GM12801 (cell line): ENCODE results near the gene DNAAF5.

Experiments used
- TF ChIP-seq, protein P1 (sequence below): IDR thresholded peaks from one replicate; pipeline ENCODE4 v1.5.1; 2011; ENCODE audit warnings: control low read depth; ENCODE audit not compliant: insufficient read length; ENCODE audit errors: extremely low read depth

DNAAF5 gene

DNA sequence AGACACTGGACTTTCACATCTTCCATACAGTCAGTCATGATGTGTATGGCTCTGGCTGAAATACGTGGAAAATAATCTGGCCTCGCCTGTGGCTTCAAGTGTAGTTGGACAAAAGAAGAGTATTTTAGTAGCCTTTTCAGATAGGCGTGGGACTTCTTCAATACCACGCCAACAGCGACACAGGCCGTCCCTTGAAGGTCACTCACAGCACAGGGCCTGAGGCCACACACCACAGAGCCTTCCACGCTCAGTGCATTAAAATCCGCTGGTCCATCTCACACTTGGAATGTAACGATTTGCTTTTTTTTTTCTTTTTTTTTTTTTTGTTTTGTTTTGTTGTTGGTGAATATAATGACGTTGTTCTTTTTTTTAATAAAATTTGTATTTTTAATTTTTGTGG is 54.0 kb downstream of the DNAAF5 start:
- TF ChIP-seq, protein P1, sequence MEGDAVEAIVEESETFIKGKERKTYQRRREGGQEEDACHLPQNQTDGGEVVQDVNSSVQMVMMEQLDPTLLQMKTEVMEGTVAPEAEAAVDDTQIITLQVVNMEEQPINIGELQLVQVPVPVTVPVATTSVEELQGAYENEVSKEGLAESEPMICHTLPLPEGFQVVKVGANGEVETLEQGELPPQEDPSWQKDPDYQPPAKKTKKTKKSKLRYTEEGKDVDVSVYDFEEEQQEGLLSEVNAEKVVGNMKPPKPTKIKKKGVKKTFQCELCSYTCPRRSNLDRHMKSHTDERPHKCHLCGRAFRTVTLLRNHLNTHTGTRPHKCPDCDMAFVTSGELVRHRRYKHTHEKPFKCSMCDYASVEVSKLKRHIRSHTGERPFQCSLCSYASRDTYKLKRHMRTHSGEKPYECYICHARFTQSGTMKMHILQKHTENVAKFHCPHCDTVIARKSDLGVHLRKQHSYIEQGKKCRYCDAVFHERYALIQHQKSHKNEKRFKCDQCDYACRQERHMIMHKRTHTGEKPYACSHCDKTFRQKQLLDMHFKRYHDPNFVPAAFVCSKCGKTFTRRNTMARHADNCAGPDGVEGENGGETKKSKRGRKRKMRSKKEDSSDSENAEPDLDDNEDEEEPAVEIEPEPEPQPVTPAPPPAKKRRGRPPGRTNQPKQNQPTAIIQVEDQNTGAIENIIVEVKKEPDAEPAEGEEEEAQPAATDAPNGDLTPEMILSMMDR = no peak

DNA sequence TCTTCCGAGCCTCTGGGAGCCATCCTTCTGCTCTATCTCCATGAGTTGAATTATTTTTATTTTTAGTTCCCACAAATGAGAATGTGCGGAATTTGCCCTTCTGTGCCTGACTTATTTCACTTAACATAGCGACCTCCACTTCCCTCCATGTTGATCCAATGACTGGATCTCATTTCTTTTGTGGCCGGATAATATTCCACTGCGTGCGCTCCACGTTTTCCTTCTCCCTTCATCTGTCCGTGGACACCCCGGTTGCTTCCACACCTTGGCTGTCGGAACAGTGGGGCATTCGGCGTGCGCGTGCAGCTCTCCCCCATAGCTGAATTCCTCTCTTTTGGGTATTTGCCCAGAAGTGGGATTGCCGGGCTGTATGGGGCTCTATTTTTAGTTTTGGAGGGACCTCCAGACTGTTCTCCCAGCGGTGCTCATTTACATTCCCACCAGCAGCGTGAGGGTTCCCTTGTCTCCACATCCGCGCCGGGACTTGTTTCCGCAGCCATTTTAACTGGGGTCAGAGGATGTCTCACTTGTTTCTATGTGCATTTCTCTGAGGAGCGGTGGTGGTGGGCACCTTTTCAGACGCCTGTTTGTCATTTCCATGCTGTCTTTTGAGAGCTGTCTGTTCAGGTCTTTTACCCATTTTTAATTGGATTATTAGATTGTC is 54.8 kb downstream of the DNAAF5 start:
- TF ChIP-seq, protein P1 = no peak

DNA sequence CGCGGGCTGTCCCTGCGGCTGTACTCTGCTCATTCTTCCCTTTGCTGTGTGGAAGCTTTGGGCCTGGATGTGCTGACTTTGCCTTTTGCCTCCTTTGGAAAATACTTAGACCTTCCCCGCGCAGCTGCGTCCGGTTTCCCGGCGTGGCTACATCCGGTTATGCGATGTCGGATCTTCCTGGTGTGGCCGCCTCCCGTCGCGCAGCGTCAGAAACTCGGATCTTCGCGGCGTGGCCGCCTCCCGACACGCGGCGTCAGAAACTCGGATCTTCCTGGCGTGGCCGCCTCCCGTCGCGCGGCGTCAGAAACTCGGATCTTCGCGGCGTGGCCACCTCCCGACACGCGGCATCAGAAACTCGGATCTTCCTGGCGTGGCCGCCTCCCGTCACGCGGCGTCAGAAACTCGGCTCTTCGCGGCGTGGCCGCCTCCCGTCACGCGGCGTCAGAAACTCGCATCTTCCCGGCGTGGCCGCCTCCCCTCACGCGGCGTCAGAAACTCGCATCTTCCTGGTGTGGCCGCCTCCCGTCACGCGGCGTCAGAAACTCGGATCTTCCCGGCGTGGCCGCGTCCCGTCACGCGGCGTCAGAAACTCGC is 55.5 kb downstream of the DNAAF5 start:
- TF ChIP-seq, protein P1 = no peak

DNA sequence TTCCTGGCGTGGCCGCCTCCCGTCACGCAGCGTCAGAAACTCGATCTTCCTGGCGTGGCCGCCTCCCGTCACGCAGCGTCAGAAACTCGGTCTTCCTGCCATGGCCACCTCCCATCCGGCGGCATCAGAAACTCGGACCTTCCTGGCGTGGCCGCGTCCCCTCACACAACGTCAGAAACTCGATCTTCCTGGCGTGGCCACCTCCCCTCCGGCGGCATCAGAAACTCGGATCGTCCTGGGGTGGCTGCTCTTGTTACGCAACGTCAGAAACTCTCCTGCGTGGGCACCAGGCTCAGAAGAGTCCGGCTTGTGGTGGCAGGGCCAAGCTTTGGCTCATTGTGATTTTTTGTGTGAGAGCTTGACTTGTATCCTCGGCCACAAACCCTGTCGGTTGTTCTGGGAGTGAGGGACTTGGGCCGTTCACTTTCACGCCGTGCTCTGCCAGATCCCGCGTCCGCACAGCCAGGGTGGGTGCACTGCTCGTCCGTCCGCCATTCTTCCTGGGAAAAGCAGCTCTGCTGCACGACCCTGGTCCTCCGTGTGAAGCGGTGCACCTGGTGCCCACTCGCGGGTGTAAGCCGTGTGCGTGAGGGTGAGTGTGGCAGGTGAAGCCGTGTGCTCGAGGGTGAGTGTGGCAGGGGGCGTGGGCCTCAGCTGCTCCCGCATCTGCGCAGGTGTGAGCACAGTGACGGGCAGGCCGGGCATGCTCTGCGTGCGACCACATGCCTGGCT is 56.4 kb downstream of the DNAAF5 start:
- TF ChIP-seq, protein P1 = no peak

DNA sequence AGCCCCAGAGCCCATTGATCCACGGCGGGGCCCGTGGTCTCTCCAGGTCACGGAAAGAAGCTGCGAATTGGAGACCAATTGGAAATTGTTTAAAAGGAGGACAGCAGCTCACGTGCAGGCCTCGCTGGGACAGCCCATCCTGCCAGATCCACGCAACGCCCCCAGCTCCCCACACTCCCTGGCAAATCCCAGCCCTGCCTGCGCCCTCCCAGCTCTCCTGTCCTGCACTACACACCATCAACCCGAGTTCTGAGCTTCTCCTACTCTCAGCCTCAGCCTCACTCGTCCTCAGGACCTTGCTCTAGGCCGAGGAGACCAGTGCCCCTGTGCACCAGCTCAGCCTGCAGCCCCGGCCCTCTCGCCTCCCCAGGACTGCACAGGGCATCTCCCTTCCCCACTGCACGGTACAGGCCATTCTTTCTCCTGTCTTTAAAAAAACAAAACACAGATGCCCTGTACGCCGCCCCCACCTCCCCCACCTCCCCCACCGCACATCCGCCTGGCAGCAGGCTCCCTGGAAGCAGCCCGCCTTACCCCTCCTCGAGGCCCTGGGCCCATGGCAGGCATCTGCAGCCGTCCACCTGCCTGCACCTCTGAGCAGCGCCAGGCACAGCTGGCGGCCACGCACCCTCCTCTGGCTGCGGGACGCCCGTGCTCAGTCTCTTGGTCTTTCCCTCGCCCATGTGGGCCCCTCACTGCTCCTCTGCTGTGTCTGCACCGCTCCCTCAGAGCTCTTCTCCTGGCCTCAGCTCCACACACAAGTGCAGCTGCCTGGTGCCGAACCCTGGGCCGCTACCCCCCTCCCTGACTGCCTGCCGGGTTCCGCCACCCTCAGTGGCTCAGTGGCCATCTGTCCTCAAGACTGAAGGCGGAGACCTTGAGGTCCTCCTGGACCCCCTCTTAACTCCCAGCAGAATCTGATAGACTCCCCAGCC is 57.3 kb downstream of the DNAAF5 start:
- TF ChIP-seq, protein P1 = no peak

DNA sequence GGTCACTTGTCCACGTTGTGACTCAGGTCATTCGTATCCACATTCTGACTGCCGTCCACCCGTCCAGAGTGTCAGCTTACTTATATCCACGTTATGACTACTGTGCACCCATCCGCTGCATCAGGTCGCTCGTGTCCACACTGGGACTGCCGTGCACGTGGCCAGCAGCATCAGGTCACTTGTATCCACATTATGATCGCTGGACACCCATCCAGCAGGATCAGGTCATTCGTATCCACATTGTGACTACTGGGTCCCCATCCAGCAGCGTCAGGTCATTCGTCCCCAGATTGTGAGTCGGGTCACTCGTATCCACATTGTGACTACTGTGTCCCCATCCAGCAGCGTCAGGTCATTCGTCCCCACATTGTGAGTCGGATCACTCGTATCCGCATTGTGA is 58.5 kb downstream of the DNAAF5 start:
- TF ChIP-seq, protein P1 = no peak

DNA sequence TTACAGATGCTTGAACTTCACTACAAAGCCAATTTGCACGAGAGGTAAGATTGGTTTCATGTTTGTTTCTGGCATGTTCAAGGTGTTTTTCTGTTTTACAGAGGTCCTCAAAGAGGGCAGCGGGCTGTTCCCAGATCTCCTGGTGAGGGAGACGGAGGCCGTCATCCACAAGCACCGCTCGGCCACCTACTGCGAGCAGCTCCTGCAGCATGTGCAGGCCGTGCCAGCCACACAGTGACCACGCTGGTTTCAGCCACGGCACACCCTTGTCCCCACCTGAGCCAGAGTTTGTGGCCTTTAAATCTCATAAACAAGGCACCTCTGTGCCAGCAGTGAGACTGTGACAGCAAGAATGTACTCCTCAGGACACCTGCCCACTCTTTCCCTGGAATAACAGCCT is 58.9 kb downstream of the DNAAF5 start:
- TF ChIP-seq, protein P1 = no peak
